Adrenal gland (tissue), 5 donors: ENCODE results near the gene PDZRN3.
A peak's percentile ranks its signal among the peaks of the same experiment; 100 is the strongest.

ENCODE experiments used
- POLR2A ChIP-seq, 2 donors: fragments of 450-650 bp; IDR thresholded peaks; one replicate each; pipeline ENCODE4 v1.6.1; 2017; ENCODE audit warnings: antibody characterized with exemption in 2 of 2, mild to moderate bottlenecking in 2 of 2, moderate library complexity in 1 of 2
- TF ChIP-seq, protein P1 (sequence below), 6 experiments: fragments of 450-650 bp in 4 of 6; fragments of 200-600 bp in 2 of 6; sonication (generic) in 1 of 6; IDR thresholded peaks; 1 replicate in 5 of 6; 2 replicates in 1 of 6; pipeline versions ENCODE4 v1.5.1 to v1.8.0; 2016 to 2021; ENCODE audit warnings: antibody characterized with exemption in 6 of 6, mild to moderate bottlenecking in 2 of 6, moderate library complexity in 1 of 6
- donor health status: DM: no; HTN: no; CAD: no.

- TF ChIP-seq, protein P1, sequence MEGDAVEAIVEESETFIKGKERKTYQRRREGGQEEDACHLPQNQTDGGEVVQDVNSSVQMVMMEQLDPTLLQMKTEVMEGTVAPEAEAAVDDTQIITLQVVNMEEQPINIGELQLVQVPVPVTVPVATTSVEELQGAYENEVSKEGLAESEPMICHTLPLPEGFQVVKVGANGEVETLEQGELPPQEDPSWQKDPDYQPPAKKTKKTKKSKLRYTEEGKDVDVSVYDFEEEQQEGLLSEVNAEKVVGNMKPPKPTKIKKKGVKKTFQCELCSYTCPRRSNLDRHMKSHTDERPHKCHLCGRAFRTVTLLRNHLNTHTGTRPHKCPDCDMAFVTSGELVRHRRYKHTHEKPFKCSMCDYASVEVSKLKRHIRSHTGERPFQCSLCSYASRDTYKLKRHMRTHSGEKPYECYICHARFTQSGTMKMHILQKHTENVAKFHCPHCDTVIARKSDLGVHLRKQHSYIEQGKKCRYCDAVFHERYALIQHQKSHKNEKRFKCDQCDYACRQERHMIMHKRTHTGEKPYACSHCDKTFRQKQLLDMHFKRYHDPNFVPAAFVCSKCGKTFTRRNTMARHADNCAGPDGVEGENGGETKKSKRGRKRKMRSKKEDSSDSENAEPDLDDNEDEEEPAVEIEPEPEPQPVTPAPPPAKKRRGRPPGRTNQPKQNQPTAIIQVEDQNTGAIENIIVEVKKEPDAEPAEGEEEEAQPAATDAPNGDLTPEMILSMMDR (IDR thresholded peaks at IDR 0.05): no peak
- peak in 1 of 2 donors; percentile 12 for TF ChIP-seq POLR2A (IDR thresholded peaks at IDR 0.05)
These were observed 131.0 kb downstream of the PDZRN3 start for GRCh38 chr3:73493543-73494308.
